ENCODE data around the gene PPP2R2C.

PPP2R2C gene

GRCh38 chr4:6446538-6447451 is 25.6 kb downstream of the PPP2R2C start:
- DNase-seq, result no peak

- DNase-seq, result no peak
Measured at GRCh38 chr4:6446130-6446482, 26.3 kb downstream of the PPP2R2C start.

- DNase-seq, result no peak
Measured at GRCh38 chr4:6445403-6446129, 26.8 kb downstream of the PPP2R2C start.

- DNase-seq, result no peak
Measured at GRCh38 chr4:6444582-6444981, 27.8 kb downstream of the PPP2R2C start.

GRCh38 chr4:6443035-6444023 is 29.1 kb downstream of the PPP2R2C start:
- DNase-seq, result no peak

GRCh38 chr4:6442555-6442954 is 29.9 kb downstream of the PPP2R2C start:
- no peak for DNase-seq

GRCh38 chr4:6441758-6442157 is 30.7 kb downstream of the PPP2R2C start:
- no peak for DNase-seq

GRCh38 chr4:6441202-6441582 is 31.2 kb downstream of the PPP2R2C start:
- DNase-seq, result no peak

GRCh38 chr4:6440506-6441201 is 31.8 kb downstream of the PPP2R2C start:
- DNase-seq, result no peak

- no peak for DNase-seq
Measured at GRCh38 chr4:6439120-6439762, 33.2 kb downstream of the PPP2R2C start.

GRCh38 chr4:6437826-6438238 is 34.6 kb downstream of the PPP2R2C start:
- DNase-seq, result no peak

GRCh38 chr4:6435010-6435409 is 37.4 kb downstream of the PPP2R2C start:
- no peak for DNase-seq

- no peak for DNase-seq
Measured at GRCh38 chr4:6430927-6431326, 41.5 kb downstream of the PPP2R2C start.

- DNase-seq, result no peak
Measured at GRCh38 chr4:6427439-6428090, 44.8 kb downstream of the PPP2R2C start.

- DNase-seq, result no peak
Measured at GRCh38 chr4:6426571-6427438, 45.6 kb downstream of the PPP2R2C start.

GRCh38 chr4:6425911-6426310 is 46.5 kb downstream of the PPP2R2C start:
- DNase-seq, result no peak

- no peak for DNase-seq
Measured at GRCh38 chr4:6425336-6425735, 47.1 kb downstream of the PPP2R2C start.

- no peak for DNase-seq
Measured at GRCh38 chr4:6424425-6424824, 48.0 kb downstream of the PPP2R2C start.

GRCh38 chr4:6423575-6423974 is 48.8 kb downstream of the PPP2R2C start:
- DNase-seq, result no peak

- no peak for DNase-seq
Measured at GRCh38 chr4:6422866-6423265, 49.5 kb downstream of the PPP2R2C start.

Measured in NCI-H146 (cell line).